Activated CD4-positive, alpha-beta T cell treated with anti-CD3 and anti-CD28 coated beads, Interleukin-2, Interleukin-4, amounts not matched to agents 100 ng/mL and 50 ng/mL, durations not matched to agents 16 hours and 8 hours (primary cell): Measurements from ENCODE around the gene A3GALT2.
A peak's percentile ranks its signal among the peaks of the same experiment; 100 is the strongest.
"Not testable (repeated sequence)": the region's sequence is repeated elsewhere in the genome, so short reads cannot be mapped to it uniquely, and the experiment has no call there.

Experiments used
- DNase-seq: peaks from one replicate; pipeline ENCODE4 v3.0.0-alpha.2; 2020; ENCODE audit warnings: low spot score

The A3GALT2 gene

GRCh38 chr1:33312413-33312749 lies 8.5 kb downstream of the A3GALT2 start:
- no peak for DNase-seq

- no peak for DNase-seq
These were observed 9.0 kb downstream of the A3GALT2 start for GRCh38 chr1:33311706-33312412.

GRCh38 chr1:33310702-33311101 lies 10.2 kb downstream of the A3GALT2 start:
- no peak for DNase-seq

- DNase-seq, result not testable (repeated sequence)
These were observed 11.5 kb downstream of the A3GALT2 start for GRCh38 chr1:33309351-33309750.

GRCh38 chr1:33307494-33307864 lies 13.4 kb downstream of the A3GALT2 start:
- no peak for DNase-seq

- no peak for DNase-seq
These were observed 14.0 kb downstream of the A3GALT2 start for GRCh38 chr1:33306653-33307493.

- no peak for DNase-seq
These were observed 14.9 kb downstream of the A3GALT2 start for GRCh38 chr1:33305816-33306652.

- no peak for DNase-seq
These were observed 15.9 kb downstream of the A3GALT2 start for GRCh38 chr1:33305016-33305415.

GRCh38 chr1:33302325-33302724 lies 18.6 kb downstream of the A3GALT2 start:
- peak; percentile 16 for DNase-seq

GRCh38 chr1:33301273-33301984 lies 19.5 kb downstream of the A3GALT2 start:
- no peak for DNase-seq

GRCh38 chr1:33300673-33301072 lies 20.2 kb downstream of the A3GALT2 start:
- no peak for DNase-seq

GRCh38 chr1:33299461-33300155 lies 21.3 kb downstream of the A3GALT2 start:
- no peak for DNase-seq

GRCh38 chr1:33298623-33299277 lies 22.1 kb downstream of the A3GALT2 start:
- DNase-seq, result peak; percentile 69

GRCh38 chr1:33297911-33298622 lies 22.8 kb downstream of the A3GALT2 start:
- no peak for DNase-seq

- no peak for DNase-seq
These were observed 24.1 kb downstream of the A3GALT2 start for GRCh38 chr1:33296824-33297223.

GRCh38 chr1:33296082-33296458 lies 24.8 kb downstream of the A3GALT2 start:
- DNase-seq, result no peak

- DNase-seq, result peak; percentile 90
These were observed 25.3 kb downstream of the A3GALT2 start for GRCh38 chr1:33295450-33296081.

- no peak for DNase-seq
These were observed 25.9 kb downstream of the A3GALT2 start for GRCh38 chr1:33295023-33295422.
